ENCODE results near the gene PKHD1.
A peak's percentile ranks its signal among the peaks of the same experiment; 100 is the strongest.

PKHD1 gene

DNA sequence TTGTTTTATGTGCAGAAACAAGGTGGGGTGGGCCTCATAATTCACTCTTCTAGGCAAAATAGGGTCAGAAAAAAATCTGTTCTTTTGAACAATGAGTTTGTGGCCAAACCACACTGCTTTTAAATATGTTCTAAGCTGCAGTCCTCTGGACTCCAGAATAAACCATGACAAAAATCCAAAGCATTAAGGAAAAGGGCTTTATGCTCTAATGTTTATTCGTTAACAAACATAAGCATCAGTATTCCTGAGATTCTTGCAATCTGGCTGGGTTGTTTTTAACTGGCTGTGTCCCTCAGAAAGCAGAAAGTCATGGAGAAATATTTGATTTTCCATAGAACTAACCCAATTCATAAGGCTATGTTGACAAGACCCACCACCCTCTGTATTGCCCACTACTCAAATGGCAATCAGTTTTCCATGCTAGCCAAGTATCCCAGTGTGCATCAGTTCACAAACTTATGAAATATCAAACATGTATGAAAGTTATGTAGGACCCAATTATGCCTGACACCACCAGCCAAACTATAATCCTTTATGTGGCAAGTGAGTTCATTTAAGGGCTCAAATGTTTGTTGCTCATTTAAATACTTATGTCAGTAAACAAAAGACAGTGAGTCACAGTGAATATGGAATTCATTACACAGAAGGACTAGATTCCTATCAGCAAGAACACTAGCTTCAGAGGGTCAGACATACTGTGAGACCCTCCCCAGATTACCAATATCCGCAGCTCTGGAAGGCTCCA, 45.1 kb downstream of the PKHD1 start:
- no peak for DNase-seq (ENCODE audit: low read depth)
- no peak overlapping the region for H3K4me3 ChIP-seq (ENCODE audit: low read depth, low read length)
- no peak for TF ChIP-seq CTCF (conservative IDR thresholded peaks at IDR 0.05; ENCODE audit: low read depth, low read length)

DNA sequence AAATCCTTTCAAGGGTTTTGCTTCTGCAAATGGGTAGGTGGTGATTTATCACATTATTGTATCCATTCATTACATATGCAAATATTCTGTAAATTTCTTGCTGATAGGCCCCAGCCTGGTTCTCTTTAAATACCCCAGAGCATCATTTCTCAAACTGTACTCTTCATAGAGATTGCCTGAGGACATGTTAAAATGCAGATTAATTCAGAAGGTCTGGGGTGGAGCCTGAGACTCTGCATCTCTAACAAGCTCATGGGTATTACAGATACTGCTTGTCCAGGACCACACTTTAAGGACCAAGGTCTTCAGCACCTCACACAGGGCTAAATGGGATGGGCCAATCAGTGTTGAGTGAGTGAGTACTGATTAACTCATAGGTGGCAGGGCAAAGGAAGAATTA, 46.3 kb downstream of the PKHD1 start:
- TF ChIP-seq CTCF (conservative IDR thresholded peaks at IDR 0.05; ENCODE audit: low read depth, low read length), result no peak
- H3K4me3 ChIP-seq (ENCODE audit: low read depth, low read length), result no peak overlapping the region
- DNase-seq (ENCODE audit: low read depth), result no peak

GRCh38 chr6:52027699-52028098, 59.7 kb downstream of the PKHD1 start:
- H3K4me3 ChIP-seq (ENCODE audit: low read depth, low read length), result no peak overlapping the region
- DNase-seq (ENCODE audit: low read depth), result no peak
- TF ChIP-seq CTCF (conservative IDR thresholded peaks at IDR 0.05; ENCODE audit: low read depth, low read length), result no peak

- TF ChIP-seq CTCF (conservative IDR thresholded peaks at IDR 0.05; ENCODE audit: low read depth, low read length), result no peak
- no peak for DNase-seq (ENCODE audit: low read depth)
- no peak overlapping the region for H3K4me3 ChIP-seq (ENCODE audit: low read depth, low read length)
Measured at GRCh38 chr6:52024451-52025068, 62.9 kb downstream of the PKHD1 start.

DNA sequence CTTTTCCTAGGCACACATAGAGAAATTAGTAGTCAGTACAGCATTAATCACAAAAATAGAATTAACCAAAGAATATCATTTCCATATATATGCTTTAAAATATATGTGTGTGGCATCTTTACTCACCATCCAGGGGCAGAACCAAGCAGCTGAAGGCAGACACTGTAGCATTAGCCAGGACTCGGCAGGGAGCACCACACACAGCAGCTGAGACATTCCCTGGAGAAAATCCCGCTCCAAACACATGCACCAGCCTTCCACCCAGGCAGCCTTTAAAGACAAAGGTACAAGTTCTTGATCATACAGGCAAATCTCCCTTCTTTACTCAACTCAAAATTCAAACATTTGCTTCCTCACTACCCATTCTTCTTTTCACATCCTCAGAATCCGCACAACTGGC, 64.7 kb downstream of the PKHD1 start:
- no peak for DNase-seq (ENCODE audit: low read depth)
- TF ChIP-seq CTCF (conservative IDR thresholded peaks at IDR 0.05; ENCODE audit: low read depth, low read length), result no peak

DNA sequence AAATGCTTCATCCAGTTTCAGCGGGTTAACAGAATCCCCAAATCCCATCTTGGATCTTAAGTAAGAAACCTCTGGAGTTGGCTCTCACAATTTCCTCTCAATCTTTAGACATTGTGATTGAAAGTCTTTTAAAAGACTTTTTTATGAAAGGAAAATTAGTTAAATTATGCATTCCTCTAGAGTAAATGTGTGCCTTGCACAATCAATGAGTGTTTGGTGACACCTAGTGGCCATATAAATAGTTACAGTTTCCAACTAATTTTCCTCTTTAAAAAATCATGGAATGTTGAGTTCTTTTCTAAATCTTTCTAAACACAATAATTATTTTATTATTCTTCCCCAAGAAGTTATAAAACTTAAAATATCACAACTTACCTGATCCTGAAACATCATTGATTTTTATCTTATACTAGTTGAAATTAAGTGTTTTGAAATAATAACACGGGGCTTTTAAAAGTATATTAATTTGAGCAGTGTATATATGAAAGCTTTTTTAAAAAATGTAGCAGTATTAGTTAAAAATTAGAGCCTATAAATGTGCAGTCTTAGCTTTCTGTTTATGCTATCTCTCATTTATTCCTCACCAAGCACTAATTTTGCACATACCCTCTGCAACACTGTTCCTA, 66.4 kb downstream of the PKHD1 start:
- no peak overlapping the region for H3K4me3 ChIP-seq (ENCODE audit: low read depth, low read length)
- DNase-seq (ENCODE audit: low read depth), result peak; percentile 53
- peak; percentile 62 for TF ChIP-seq CTCF (conservative IDR thresholded peaks at IDR 0.05; ENCODE audit: low read depth, low read length)

More for the DNA sequence above, 64.7 kb downstream of the PKHD1 start:
- H3K4me3 ChIP-seq (ENCODE audit: low read depth, low read length), result no peak overlapping the region
